RWPE2 (cell line): ENCODE measurements around the gene TRIM24.

Experiments used
- ATAC-seq: fragments of 200-7000 bp; cut with Tn5 transposase; 3 replicates; pipeline ENCODE4 v1.9.1; 2021; ENCODE audit warnings: low read depth
- DNase-seq: peaks from one replicate; pipeline ENCODE4 v3.0.0-alpha.2; 2020; ENCODE audit warnings: low spot score
- H3K27ac ChIP-seq: fragments of 450-650 bp; 2 replicates; pipeline ENCODE4 v1.5.1; 2017; ENCODE audit warnings: mild to moderate bottlenecking; ENCODE audit not compliant: poor library complexity, severe bottlenecking
- H3K27me3 ChIP-seq: fragments of 250-450 bp; sonication (Bioruptor Pico); 2 replicates; pipeline ENCODE4 v1.5.1; 2021; ENCODE audit warnings: mild to moderate bottlenecking, moderate library complexity; ENCODE audit not compliant: insufficient read depth, poor library complexity, severe bottlenecking
- H3K36me3 ChIP-seq: fragments of 250-450 bp; sonication (Bioruptor Pico); 2 replicates; pipeline ENCODE4 v1.5.1; 2020; ENCODE audit warnings: low read depth, mild to moderate bottlenecking, moderate library complexity
- H3K4me1 ChIP-seq: fragments of 250-450 bp; sonication (Bioruptor Pico); 2 replicates; pipeline ENCODE4 v1.5.1; 2021; ENCODE audit warnings: mild to moderate bottlenecking, moderate library complexity; ENCODE audit not compliant: insufficient read depth, poor library complexity, severe bottlenecking
- H3K4me3 ChIP-seq: fragments of 250-450 bp; sonication (Bioruptor Pico); 2 replicates; pipeline ENCODE4 v1.5.1; 2021; ENCODE audit warnings: mild to moderate bottlenecking, moderate library complexity; ENCODE audit not compliant: severe bottlenecking
- H3K9me3 ChIP-seq: fragments of 250-450 bp; sonication (Bioruptor Pico); 2 replicates; pipeline ENCODE4 v1.5.1; 2021; ENCODE audit warnings: mild to moderate bottlenecking, moderate library complexity; ENCODE audit not compliant: severe bottlenecking
- CTCF ChIP-seq: fragments of 450-650 bp; IDR thresholded peaks from one replicate; pipeline ENCODE4 v1.5.1; 2017; ENCODE audit warnings: mild to moderate bottlenecking, moderate library complexity; ENCODE audit not compliant: poor library complexity, severe bottlenecking

TRIM24 gene

GRCh38 chr7:138565451-138566114 lies 105.5 kb downstream of the TRIM24 start:
- Histone ChIP-seq H3K27ac (no peak overlapping the region), H3K27me3 (no peaks in the 10 kb centered on the region), H3K4me3 (no peak overlapping the region), H3K9me3 (peaks cover 13% of the 10 kb centered on the region), H3K36me3 (peaks cover 44% of the 10 kb centered on the region), H3K4me1 (peaks cover 5% of the 10 kb centered on the region)
- TF ChIP-seq CTCF, result no peak
- DNase-seq (no peak), ATAC-seq (peak; percentile 31; the same call in 1 of the 3 replicates)

GRCh38 chr7:138568655-138569054 lies 108.6 kb downstream of the TRIM24 start:
- peaks cover 13% of the 10 kb centered on the region for H3K9me3 ChIP-seq
- H3K4me3 ChIP-seq, result no peak overlapping the region
- H3K36me3 ChIP-seq, result peaks cover 54% of the 10 kb centered on the region
- no peaks in the 10 kb centered on the region for H3K27me3 ChIP-seq
- H3K4me1 ChIP-seq, result peaks cover 5% of the 10 kb centered on the region
- ATAC-seq (no peak), DNase-seq (no peak)
- H3K27ac ChIP-seq, result no peak overlapping the region
- TF ChIP-seq CTCF, result no peak

- H3K36me3 ChIP-seq, result peaks cover 54% of the 10 kb centered on the region
- H3K27me3 ChIP-seq, result no peaks in the 10 kb centered on the region
- no peak for TF ChIP-seq CTCF
- H3K27ac ChIP-seq, result no peak overlapping the region
- no peak overlapping the region for H3K4me3 ChIP-seq
- DNase-seq (no peak), ATAC-seq (no peak)
- H3K9me3 ChIP-seq, result peaks cover 13% of the 10 kb centered on the region
- H3K4me1 ChIP-seq, result no peaks in the 10 kb centered on the region
Measured at GRCh38 chr7:138569418-138569817, 109.4 kb downstream of the TRIM24 start.

GRCh38 chr7:138570715-138571114 lies 110.7 kb downstream of the TRIM24 start:
- Histone ChIP-seq H3K9me3 (peaks cover 5% of the 10 kb centered on the region), H3K4me1 (no peaks in the 10 kb centered on the region), H3K27ac (no peak overlapping the region), H3K36me3 (peaks cover 48% of the 10 kb centered on the region), H3K4me3 (no peak overlapping the region), H3K27me3 (no peaks in the 10 kb centered on the region)
- ATAC-seq (no peak), DNase-seq (no peak)
- TF ChIP-seq CTCF, result no peak

GRCh38 chr7:138573741-138574140 lies 113.7 kb downstream of the TRIM24 start:
- Histone ChIP-seq H3K9me3 (no peaks in the 10 kb centered on the region), H3K27ac (no peak overlapping the region), H3K4me3 (no peak overlapping the region), H3K4me1 (no peaks in the 10 kb centered on the region), H3K27me3 (no peaks in the 10 kb centered on the region), H3K36me3 (peaks cover 38% of the 10 kb centered on the region)
- TF ChIP-seq CTCF, result no peak
- DNase-seq (no peak), ATAC-seq (no peak)
